WTC11 (cell line): ENCODE data around the gene HYDIN. TPM values are rescaled to one million over a fixed set of nuclear protein-coding genes. Genes with fewer than 3 reads are reported as not detected.

Source experiments
- ATAC-seq: fragments of 200-7000 bp; cut with Tn5 transposase; 2 replicates; pipeline ENCODE4 v1.10.0; 2021; ENCODE audit warnings: mild to moderate bottlenecking, moderate library complexity
- CTCF ChIA-PET: fragments of 300-600 bp; sonication (Branson Sonifier 250); formaldehyde crosslinking; loops from one replicate; lab custom pipeline; 2021; ENCODE audit warnings: antibody characterized with exemption; lab: Charles Lee
- POLR2A ChIA-PET: fragments of 350-600 bp; sonication (Branson Sonifier 250); formaldehyde crosslinking; loops from one replicate; lab custom pipeline; 2021; ENCODE audit warnings: antibody characterized with exemption; lab: Charles Lee
- DNase-seq: peaks from one replicate; pipeline ENCODE4 v3.0.0; 2021; ENCODE audit warnings: low spot score
- H3K27ac Mint-ChIP-seq: 2 replicates; pipeline ENCODE4 v1.8.0; 2021; ENCODE audit warnings: mixed read lengths
- H3K27me3 Mint-ChIP-seq: 2 replicates; pipeline ENCODE4 v1.8.0; 2021; ENCODE audit warnings: low read depth, mild to moderate bottlenecking, moderate library complexity, mixed read lengths
- H3K36me3 Mint-ChIP-seq: 2 replicates; pipeline ENCODE4 v1.8.0; 2021; ENCODE audit warnings: mixed read lengths
- H3K4me1 Mint-ChIP-seq: 2 replicates; pipeline ENCODE4 v1.8.0; 2022; ENCODE audit warnings: mixed read lengths
- H3K4me3 Mint-ChIP-seq: 2 replicates; pipeline ENCODE4 v1.8.0; 2021; ENCODE audit warnings: mild to moderate bottlenecking, moderate library complexity, mixed read lengths
- H3K9me3 Mint-ChIP-seq: 2 replicates; pipeline ENCODE4 v1.8.0; 2021; ENCODE audit warnings: mixed read lengths
- CTCF ChIP-seq: fragments of 200-600 bp; IDR thresholded peaks from 2 replicates; pipeline ENCODE4 v1.8.0; 2022; ENCODE audit warnings: antibody characterized with exemption
- FOXK1 ChIP-seq: sonication (generic); formaldehyde crosslinking; IDR thresholded peaks from 2 replicates; pipeline ENCODE4 v1.8.0; 2022; ENCODE audit warnings: mild to moderate bottlenecking, moderate library complexity, missing genetic modification reagents
- FOXP1 ChIP-seq: sonication (generic); formaldehyde crosslinking; IDR thresholded peaks from 2 replicates; pipeline ENCODE4 v1.8.0; 2022; ENCODE audit warnings: missing genetic modification reagents, mild to moderate bottlenecking, moderate library complexity, borderline replicate concordance
- HMGA2 ChIP-seq: fragments of 250-450 bp; sonication (Bioruptor Pico); IDR thresholded peaks from 2 replicates; pipeline ENCODE4 v1.4.0; 2021; ENCODE audit warnings: mild to moderate bottlenecking, moderate library complexity
- IRF2 ChIP-seq: sonication (generic); formaldehyde crosslinking; IDR thresholded peaks from 2 replicates; pipeline ENCODE4 v1.8.0; 2022; ENCODE audit warnings: low read depth, missing genetic modification reagents, borderline replicate concordance
- JAZF1 ChIP-seq: fragments of 250-450 bp; sonication (Bioruptor Pico); IDR thresholded peaks from 2 replicates; pipeline ENCODE4 v1.9.0; 2021; ENCODE audit warnings: moderate library complexity, mild to moderate bottlenecking, inconsistent platforms
- NR2C2 ChIP-seq: sonication (generic); formaldehyde crosslinking; IDR thresholded peaks from 2 replicates; pipeline ENCODE4 v1.8.0; 2022; ENCODE audit warnings: mild to moderate bottlenecking, missing genetic modification reagents
- SMAD4 ChIP-seq: sonication (generic); formaldehyde crosslinking; IDR thresholded peaks from 2 replicates; pipeline ENCODE4 v1.8.0; 2022; ENCODE audit warnings: mild to moderate bottlenecking, missing genetic modification reagents
- STAT6 ChIP-seq: sonication (generic); formaldehyde crosslinking; conservative IDR thresholded peaks from 2 replicates; pipeline ENCODE4 v1.8.1; 2023; ENCODE audit warnings: mild to moderate bottlenecking, low read depth, missing genetic modification reagents, moderate library complexity
- ZNF121 ChIP-seq: sonication (generic); formaldehyde crosslinking; IDR thresholded peaks from 2 replicates; pipeline ENCODE4 v1.8.0; 2023; ENCODE audit warnings: missing genetic modification reagents
- ZNF263 ChIP-seq: sonication (generic); formaldehyde crosslinking; IDR thresholded peaks from 2 replicates; pipeline ENCODE4 v1.8.1; 2022; ENCODE audit warnings: low read depth, mild to moderate bottlenecking, moderate library complexity, missing genetic modification reagents
- ZNF425 ChIP-seq: fragments of 250-450 bp; sonication (Bioruptor Pico); conservative IDR thresholded peaks from 2 replicates; pipeline ENCODE4 v1.9.0; 2021; ENCODE audit warnings: mild to moderate bottlenecking
- total RNA-seq: library from RNA; stranded (reverse); gene quantifications from 3 replicates; pipeline ENCODE4 v1.2.3, GENCODE V29; 2021
- TF ChIP-seq, protein P1 (sequence below): fragments of 250-450 bp; sonication (Bioruptor Pico); IDR thresholded peaks from 2 replicates; pipeline ENCODE4 v1.8.0; 2021; ENCODE audit warnings: mild to moderate bottlenecking
- TF ChIP-seq, protein P2 (sequence below): sonication (generic); formaldehyde crosslinking; IDR thresholded peaks from 2 replicates; pipeline ENCODE4 v1.8.1; 2022; ENCODE audit warnings: mild to moderate bottlenecking, moderate library complexity, missing genetic modification reagents
- TF ChIP-seq, protein P3 (sequence below): fragments of 250-450 bp; sonication (Bioruptor Pico); IDR thresholded peaks from 2 replicates; pipeline ENCODE4 v2.1.2; 2022; ENCODE audit warnings: mild to moderate bottlenecking, moderate library complexity
- TF ChIP-seq, protein P4 (sequence below): fragments of 250-450 bp; sonication (Bioruptor Pico); IDR thresholded peaks from 2 replicates; pipeline ENCODE4 v1.9.0; 2021; ENCODE audit warnings: mild to moderate bottlenecking, borderline replicate concordance

The HYDIN gene
- total RNA-seq, 1 experiment from 2014 or later: 2.6 TPM

- TF ChIP-seq FOXP1: no peak
- TF ChIP-seq ZNF121 (CRISPR knock-in tag): no peak
- TF ChIP-seq NR2C2 (CRISPR knock-in tag): no peak
- no peak for TF ChIP-seq CTCF
- TF ChIP-seq JAZF1: no peak
- no peak for TF ChIP-seq ZNF263
- TF ChIP-seq, protein P1, sequence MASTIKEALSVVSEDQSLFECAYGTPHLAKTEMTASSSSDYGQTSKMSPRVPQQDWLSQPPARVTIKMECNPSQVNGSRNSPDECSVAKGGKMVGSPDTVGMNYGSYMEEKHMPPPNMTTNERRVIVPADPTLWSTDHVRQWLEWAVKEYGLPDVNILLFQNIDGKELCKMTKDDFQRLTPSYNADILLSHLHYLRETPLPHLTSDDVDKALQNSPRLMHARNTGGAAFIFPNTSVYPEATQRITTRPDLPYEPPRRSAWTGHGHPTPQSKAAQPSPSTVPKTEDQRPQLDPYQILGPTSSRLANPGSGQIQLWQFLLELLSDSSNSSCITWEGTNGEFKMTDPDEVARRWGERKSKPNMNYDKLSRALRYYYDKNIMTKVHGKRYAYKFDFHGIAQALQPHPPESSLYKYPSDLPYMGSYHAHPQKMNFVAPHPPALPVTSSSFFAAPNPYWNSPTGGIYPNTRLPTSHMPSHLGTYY (CRISPR knock-in tag): no peak
Observed at GRCh38 chr16:70777973-70778406, 452.5 kb downstream of the HYDIN start (continued).

- peaks cover 7% of the 10 kb centered on the region for H3K9me3 Mint-ChIP-seq
- ATAC-seq: no peak
- H3K4me3 Mint-ChIP-seq: no peak overlapping the region
- no peaks in the 10 kb centered on the region for H3K27me3 Mint-ChIP-seq
- ChIA-PET POLR2A (no interaction called here), CTCF (interaction anchor here (3.0 kb wide), 1 partner anchor 7 kb away, joined by 13 read pairs; no protein-coding TSS in a partner anchor)
- no peak for DNase-seq
- peaks cover 37% of the 10 kb centered on the region for H3K36me3 Mint-ChIP-seq
- H3K27ac Mint-ChIP-seq: peak overlapping the region; percentile 18; the same call in 1 of the 2 replicates
- H3K4me1 Mint-ChIP-seq: peaks cover 2% of the 10 kb centered on the region; the same call in 1 of the 2 replicates
- TF ChIP-seq, protein P2, sequence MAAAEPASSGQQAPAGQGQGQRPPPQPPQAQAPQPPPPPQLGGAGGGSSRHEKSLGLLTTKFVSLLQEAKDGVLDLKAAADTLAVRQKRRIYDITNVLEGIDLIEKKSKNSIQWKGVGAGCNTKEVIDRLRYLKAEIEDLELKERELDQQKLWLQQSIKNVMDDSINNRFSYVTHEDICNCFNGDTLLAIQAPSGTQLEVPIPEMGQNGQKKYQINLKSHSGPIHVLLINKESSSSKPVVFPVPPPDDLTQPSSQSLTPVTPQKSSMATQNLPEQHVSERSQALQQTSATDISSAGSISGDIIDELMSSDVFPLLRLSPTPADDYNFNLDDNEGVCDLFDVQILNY (CRISPR knock-in tag): no peak
- TF ChIP-seq, protein P3, sequence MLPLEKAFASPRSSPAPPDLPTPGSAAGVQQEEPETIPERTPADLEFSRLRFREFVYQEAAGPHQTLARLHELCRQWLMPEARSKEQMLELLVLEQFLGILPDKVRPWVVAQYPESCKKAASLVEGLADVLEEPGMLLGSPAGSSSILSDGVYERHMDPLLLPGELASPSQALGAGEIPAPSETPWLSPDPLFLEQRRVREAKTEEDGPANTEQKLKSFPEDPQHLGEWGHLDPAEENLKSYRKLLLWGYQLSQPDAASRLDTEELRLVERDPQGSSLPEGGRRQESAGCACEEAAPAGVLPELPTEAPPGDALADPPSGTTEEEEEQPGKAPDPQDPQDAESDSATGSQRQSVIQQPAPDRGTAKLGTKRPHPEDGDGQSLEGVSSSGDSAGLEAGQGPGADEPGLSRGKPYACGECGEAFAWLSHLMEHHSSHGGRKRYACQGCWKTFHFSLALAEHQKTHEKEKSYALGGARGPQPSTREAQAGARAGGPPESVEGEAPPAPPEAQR (CRISPR knock-in tag): no peak
- no peak for TF ChIP-seq IRF2 (CRISPR knock-in tag)
Observed at GRCh38 chr16:70777496-70777895, 453.0 kb downstream of the HYDIN start.

DNA sequence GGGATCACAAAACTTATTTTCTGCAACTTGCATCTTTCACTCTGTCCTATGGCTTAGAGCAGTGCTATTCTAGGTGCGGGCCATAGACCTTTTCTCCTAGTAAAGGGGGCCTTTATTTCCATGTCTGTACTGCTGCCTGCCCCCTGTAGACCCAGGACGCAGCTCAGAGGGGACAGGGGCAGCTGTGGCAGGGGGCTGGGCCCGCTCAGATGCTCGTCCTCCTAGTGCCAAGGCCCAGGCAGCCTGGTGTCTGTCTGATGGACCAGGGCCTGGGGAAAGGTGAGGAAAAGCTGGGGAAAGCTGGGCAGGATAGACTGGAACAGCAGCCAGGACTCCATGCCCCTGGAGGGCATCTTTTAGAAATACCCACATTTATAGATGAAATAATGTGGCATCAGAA, 455.1 kb downstream of the HYDIN start:
- DNase-seq: no peak
- no peak overlapping the region for H3K27ac Mint-ChIP-seq
- H3K9me3 Mint-ChIP-seq: no peaks in the 10 kb centered on the region
- ATAC-seq: no peak
- H3K36me3 Mint-ChIP-seq: peaks cover 19% of the 10 kb centered on the region
- CTCF ChIA-PET: no interaction called here
- no peaks in the 10 kb centered on the region for H3K27me3 Mint-ChIP-seq
- no peak overlapping the region for H3K4me3 Mint-ChIP-seq
- H3K4me1 Mint-ChIP-seq: peaks cover 2% of the 10 kb centered on the region; the same call in 1 of the 2 replicates
- POLR2A ChIA-PET: no interaction called here
- TF ChIP-seq JAZF1 (no peak), ZNF425 (CRISPR knock-in tag) (no peak), FOXK1 (CRISPR knock-in tag) (no peak), SMAD4 (CRISPR knock-in tag) (no peak), STAT6 (CRISPR knock-in tag) (no peak), HMGA2 (CRISPR knock-in tag) (no peak)
- TF ChIP-seq, protein P4, sequence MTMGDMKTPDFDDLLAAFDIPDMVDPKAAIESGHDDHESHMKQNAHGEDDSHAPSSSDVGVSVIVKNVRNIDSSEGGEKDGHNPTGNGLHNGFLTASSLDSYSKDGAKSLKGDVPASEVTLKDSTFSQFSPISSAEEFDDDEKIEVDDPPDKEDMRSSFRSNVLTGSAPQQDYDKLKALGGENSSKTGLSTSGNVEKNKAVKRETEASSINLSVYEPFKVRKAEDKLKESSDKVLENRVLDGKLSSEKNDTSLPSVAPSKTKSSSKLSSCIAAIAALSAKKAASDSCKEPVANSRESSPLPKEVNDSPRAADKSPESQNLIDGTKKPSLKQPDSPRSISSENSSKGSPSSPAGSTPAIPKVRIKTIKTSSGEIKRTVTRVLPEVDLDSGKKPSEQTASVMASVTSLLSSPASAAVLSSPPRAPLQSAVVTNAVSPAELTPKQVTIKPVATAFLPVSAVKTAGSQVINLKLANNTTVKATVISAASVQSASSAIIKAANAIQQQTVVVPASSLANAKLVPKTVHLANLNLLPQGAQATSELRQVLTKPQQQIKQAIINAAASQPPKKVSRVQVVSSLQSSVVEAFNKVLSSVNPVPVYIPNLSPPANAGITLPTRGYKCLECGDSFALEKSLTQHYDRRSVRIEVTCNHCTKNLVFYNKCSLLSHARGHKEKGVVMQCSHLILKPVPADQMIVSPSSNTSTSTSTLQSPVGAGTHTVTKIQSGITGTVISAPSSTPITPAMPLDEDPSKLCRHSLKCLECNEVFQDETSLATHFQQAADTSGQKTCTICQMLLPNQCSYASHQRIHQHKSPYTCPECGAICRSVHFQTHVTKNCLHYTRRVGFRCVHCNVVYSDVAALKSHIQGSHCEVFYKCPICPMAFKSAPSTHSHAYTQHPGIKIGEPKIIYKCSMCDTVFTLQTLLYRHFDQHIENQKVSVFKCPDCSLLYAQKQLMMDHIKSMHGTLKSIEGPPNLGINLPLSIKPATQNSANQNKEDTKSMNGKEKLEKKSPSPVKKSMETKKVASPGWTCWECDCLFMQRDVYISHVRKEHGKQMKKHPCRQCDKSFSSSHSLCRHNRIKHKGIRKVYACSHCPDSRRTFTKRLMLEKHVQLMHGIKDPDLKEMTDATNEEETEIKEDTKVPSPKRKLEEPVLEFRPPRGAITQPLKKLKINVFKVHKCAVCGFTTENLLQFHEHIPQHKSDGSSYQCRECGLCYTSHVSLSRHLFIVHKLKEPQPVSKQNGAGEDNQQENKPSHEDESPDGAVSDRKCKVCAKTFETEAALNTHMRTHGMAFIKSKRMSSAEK (CRISPR knock-in tag): no peak
